HEK293 (cell line): ENCODE results near the gene SLC12A8.

ENCODE experiments used
- OSR2 ChIP-seq: fragments of 450-650 bp; formaldehyde crosslinking; IDR thresholded peaks from 2 replicates; pipeline ENCODE4 v1.5.1; 2016; ENCODE audit warnings: missing biosample characterization, missing genetic modification characterization
- ZBTB20 ChIP-seq: fragments of 450-650 bp; formaldehyde crosslinking; IDR thresholded peaks from 2 replicates; pipeline ENCODE4 v1.5.1; 2016; ENCODE audit warnings: missing biosample characterization, missing genetic modification characterization
- ZNF23 ChIP-seq: fragments of 450-650 bp; formaldehyde crosslinking; IDR thresholded peaks from 2 replicates; pipeline ENCODE4 v1.5.1; 2016; ENCODE audit warnings: missing biosample characterization, missing genetic modification characterization, borderline replicate concordance
- ZNF311 ChIP-seq: fragments of 450-650 bp; formaldehyde crosslinking; IDR thresholded peaks from 2 replicates; pipeline ENCODE4 v1.5.1; 2017; ENCODE audit warnings: missing biosample characterization, missing genetic modification characterization, borderline replicate concordance
- ZNF335 ChIP-seq: fragments of 450-650 bp; formaldehyde crosslinking; conservative IDR thresholded peaks from 2 replicates; pipeline ENCODE4 v1.5.1; 2016; ENCODE audit warnings: missing biosample characterization, missing genetic modification characterization
- ZNF621 ChIP-seq: fragments of 450-650 bp; formaldehyde crosslinking; IDR thresholded peaks from 2 replicates; pipeline ENCODE4 v1.5.1; 2017; ENCODE audit warnings: missing biosample characterization, missing genetic modification characterization
- ZNF707 ChIP-seq: fragments of 450-650 bp; formaldehyde crosslinking; IDR thresholded peaks from 2 replicates; pipeline ENCODE4 v1.5.1; 2016; ENCODE audit warnings: missing biosample characterization, missing genetic modification characterization
- TF ChIP-seq, protein P1 (sequence below): fragments of 450-650 bp; formaldehyde crosslinking; IDR thresholded peaks from 2 replicates; pipeline ENCODE4 v1.5.1; 2016; ENCODE audit warnings: missing biosample characterization, missing genetic modification characterization
- TF ChIP-seq, protein P2 (sequence below): fragments of 450-650 bp; formaldehyde crosslinking; optimal IDR thresholded peaks from 2 replicates; pipeline ENCODE3; 2016; ENCODE audit warnings: missing biosample characterization, mild to moderate bottlenecking, missing genetic modification characterization
- TF ChIP-seq, protein P3 (sequence below): fragments of 450-650 bp; formaldehyde crosslinking; IDR thresholded peaks from 2 replicates; pipeline ENCODE4 v1.5.1; 2016; ENCODE audit warnings: missing biosample characterization, missing genetic modification characterization

DNA sequence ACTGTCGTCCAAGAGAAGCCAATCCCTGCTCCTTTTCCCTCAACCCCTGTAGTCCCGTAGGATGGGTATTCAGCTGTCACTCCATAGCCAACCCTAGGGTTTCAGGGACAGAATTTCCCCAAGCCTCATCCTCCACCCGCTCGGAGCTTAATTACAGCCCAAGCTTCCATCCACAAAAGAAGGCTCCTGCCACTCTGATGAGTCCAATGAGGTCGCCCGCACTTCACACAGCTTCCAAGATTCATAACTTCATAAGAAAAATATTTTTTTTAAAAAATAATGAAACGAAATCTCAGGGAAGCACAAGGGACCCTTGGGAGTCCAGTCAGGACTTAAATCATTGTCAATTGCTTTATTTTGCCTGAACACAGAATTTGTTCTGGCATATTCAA lies 75.6 kb downstream of the SLC12A8 start:
- TF ChIP-seq ZNF335 = no peak
- TF ChIP-seq OSR2 (tag by site-specific recombination) = no peak
- TF ChIP-seq, protein P1, sequence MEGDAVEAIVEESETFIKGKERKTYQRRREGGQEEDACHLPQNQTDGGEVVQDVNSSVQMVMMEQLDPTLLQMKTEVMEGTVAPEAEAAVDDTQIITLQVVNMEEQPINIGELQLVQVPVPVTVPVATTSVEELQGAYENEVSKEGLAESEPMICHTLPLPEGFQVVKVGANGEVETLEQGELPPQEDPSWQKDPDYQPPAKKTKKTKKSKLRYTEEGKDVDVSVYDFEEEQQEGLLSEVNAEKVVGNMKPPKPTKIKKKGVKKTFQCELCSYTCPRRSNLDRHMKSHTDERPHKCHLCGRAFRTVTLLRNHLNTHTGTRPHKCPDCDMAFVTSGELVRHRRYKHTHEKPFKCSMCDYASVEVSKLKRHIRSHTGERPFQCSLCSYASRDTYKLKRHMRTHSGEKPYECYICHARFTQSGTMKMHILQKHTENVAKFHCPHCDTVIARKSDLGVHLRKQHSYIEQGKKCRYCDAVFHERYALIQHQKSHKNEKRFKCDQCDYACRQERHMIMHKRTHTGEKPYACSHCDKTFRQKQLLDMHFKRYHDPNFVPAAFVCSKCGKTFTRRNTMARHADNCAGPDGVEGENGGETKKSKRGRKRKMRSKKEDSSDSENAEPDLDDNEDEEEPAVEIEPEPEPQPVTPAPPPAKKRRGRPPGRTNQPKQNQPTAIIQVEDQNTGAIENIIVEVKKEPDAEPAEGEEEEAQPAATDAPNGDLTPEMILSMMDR (tag by site-specific recombination) = no peak
- TF ChIP-seq ZNF311 = no peak
- TF ChIP-seq ZNF23 = no peak
- no peak for TF ChIP-seq ZBTB20 (tag by site-specific recombination)
- TF ChIP-seq, protein P2, sequence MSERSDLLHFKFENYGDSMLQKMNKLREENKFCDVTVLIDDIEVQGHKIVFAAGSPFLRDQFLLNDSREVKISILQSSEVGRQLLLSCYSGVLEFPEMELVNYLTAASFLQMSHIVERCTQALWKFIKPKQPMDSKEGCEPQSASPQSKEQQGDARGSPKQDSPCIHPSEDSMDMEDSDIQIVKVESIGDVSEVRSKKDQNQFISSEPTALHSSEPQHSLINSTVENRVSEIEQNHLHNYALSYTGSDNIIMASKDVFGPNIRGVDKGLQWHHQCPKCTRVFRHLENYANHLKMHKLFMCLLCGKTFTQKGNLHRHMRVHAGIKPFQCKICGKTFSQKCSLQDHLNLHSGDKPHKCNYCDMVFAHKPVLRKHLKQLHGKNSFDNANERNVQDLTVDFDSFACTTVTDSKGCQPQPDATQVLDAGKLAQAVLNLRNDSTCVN (tag by site-specific recombination) = no peak
- TF ChIP-seq ZNF621 = no peak
- no peak for TF ChIP-seq ZNF707 (tag by site-specific recombination)
- TF ChIP-seq, protein P3, sequence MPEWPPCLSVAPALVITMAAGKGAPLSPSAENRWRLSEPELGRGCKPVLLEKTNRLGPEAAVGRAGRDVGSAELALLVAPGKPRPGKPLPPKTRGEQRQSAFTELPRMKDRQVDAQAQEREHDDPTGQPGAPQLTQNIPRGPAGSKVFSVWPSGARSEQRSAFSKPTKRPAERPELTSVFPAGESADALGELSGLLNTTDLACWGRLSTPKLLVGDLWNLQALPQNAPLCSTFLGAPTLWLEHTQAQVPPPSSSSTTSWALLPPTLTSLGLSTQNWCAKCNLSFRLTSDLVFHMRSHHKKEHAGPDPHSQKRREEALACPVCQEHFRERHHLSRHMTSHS = no peak
